Osteocyte (in vitro differentiated cells): ENCODE data around the gene DEGS1. TPM values are rescaled to one million over a fixed set of nuclear protein-coding genes. Genes with fewer than 3 reads are reported as not detected.

Experiments
- DNase-seq: peaks from one replicate; pipeline ENCODE4 v3.0.0; 2021; ENCODE audit warnings: mixed read lengths; ENCODE audit not compliant: unreplicated experiment; ENCODE audit errors: extremely low spot score
- H3K27ac Mint-ChIP-seq: one replicate; pipeline ENCODE4 v1.8.0; 2021; ENCODE audit warnings: mild to moderate bottlenecking, mixed read lengths; ENCODE audit not compliant: unreplicated experiment
- H3K27me3 Mint-ChIP-seq: one replicate; pipeline ENCODE4 v1.8.0; 2021; ENCODE audit warnings: mixed read lengths; ENCODE audit not compliant: unreplicated experiment
- H3K36me3 Mint-ChIP-seq: one replicate; pipeline ENCODE4 v1.8.0; 2021; ENCODE audit warnings: mixed read lengths; ENCODE audit not compliant: unreplicated experiment
- H3K4me1 Mint-ChIP-seq: one replicate; pipeline ENCODE4 v1.8.0; 2021; ENCODE audit warnings: mixed read lengths; ENCODE audit not compliant: unreplicated experiment
- H3K4me3 Mint-ChIP-seq: one replicate; pipeline ENCODE4 v1.8.0; 2021; ENCODE audit warnings: mild to moderate bottlenecking, moderate library complexity, mixed read lengths; ENCODE audit not compliant: unreplicated experiment
- H3K9me3 Mint-ChIP-seq: one replicate; pipeline ENCODE4 v1.8.0; 2021; ENCODE audit warnings: mixed read lengths; ENCODE audit not compliant: unreplicated experiment
- CTCF ChIP-seq: fragments of 200-600 bp; sonication (generic); IDR thresholded peaks from 2 replicates; pipeline ENCODE4 v1.5.0; 2021; ENCODE audit warnings: antibody characterized with exemption, mild to moderate bottlenecking, moderate library complexity
- total RNA-seq: library from RNA; stranded (reverse); gene quantifications from 2 replicates; pipeline ENCODE4 v1.2.1, GENCODE V29; 2021

The DEGS1 gene
- total RNA-seq, 1 donor from 2014 or later = 110 TPM

- H3K4me3 Mint-ChIP-seq = no peak overlapping the region
- TF ChIP-seq CTCF = no peak
- H3K9me3 Mint-ChIP-seq = no peaks in the 10 kb centered on the region
- DNase-seq = no peak
- H3K36me3 Mint-ChIP-seq = peaks cover 18% of the 10 kb centered on the region
- H3K4me1 Mint-ChIP-seq = peaks cover 2% of the 10 kb centered on the region
- no peak overlapping the region for H3K27ac Mint-ChIP-seq
- no peaks in the 10 kb centered on the region for H3K27me3 Mint-ChIP-seq
Observed at GRCh38 chr1:224196813-224197600, 14.0 kb downstream of the DEGS1 start.

GRCh38 chr1:224198572-224198971, 15.5 kb downstream of the DEGS1 start:
- DNase-seq = no peak
- H3K27me3 Mint-ChIP-seq = no peaks in the 10 kb centered on the region
- peaks cover 12% of the 10 kb centered on the region for H3K36me3 Mint-ChIP-seq
- H3K4me1 Mint-ChIP-seq = peaks cover 11% of the 10 kb centered on the region
- no peak overlapping the region for H3K4me3 Mint-ChIP-seq
- no peak overlapping the region for H3K27ac Mint-ChIP-seq
- no peaks in the 10 kb centered on the region for H3K9me3 Mint-ChIP-seq
- TF ChIP-seq CTCF = no peak

- TF ChIP-seq CTCF = no peak
- no peak overlapping the region for H3K27ac Mint-ChIP-seq
- DNase-seq = no peak
- H3K4me1 Mint-ChIP-seq = peaks cover 16% of the 10 kb centered on the region
- no peaks in the 10 kb centered on the region for H3K9me3 Mint-ChIP-seq
- peaks cover 7% of the 10 kb centered on the region for H3K36me3 Mint-ChIP-seq
- H3K27me3 Mint-ChIP-seq = no peaks in the 10 kb centered on the region
- no peak overlapping the region for H3K4me3 Mint-ChIP-seq
Observed at GRCh38 chr1:224199679-224200078, 16.6 kb downstream of the DEGS1 start.

- no peaks in the 10 kb centered on the region for H3K27me3 Mint-ChIP-seq
Observed at GRCh38 chr1:224201383-224201782, 18.3 kb downstream of the DEGS1 start.

More at GRCh38 chr1:224201383-224201782, 18.3 kb downstream of the DEGS1 start:
- TF ChIP-seq CTCF = no peak
- peaks cover 23% of the 10 kb centered on the region for H3K4me1 Mint-ChIP-seq
- DNase-seq = no peak
- H3K27ac Mint-ChIP-seq = no peak overlapping the region
- no peaks in the 10 kb centered on the region for H3K9me3 Mint-ChIP-seq
- no peak overlapping the region for H3K4me3 Mint-ChIP-seq
- H3K36me3 Mint-ChIP-seq = peaks cover 3% of the 10 kb centered on the region
